GM12891 (cell line): Measurements from ENCODE around the gene DHRS4L2.
"Not testable (repeated sequence)": the region's sequence is repeated elsewhere in the genome, so short reads cannot be mapped to it uniquely, and the experiment has no call there.

Experiments used
- DNase-seq: peaks from one replicate; pipeline ENCODE4 v3.0.0; 2011; ENCODE audit warnings: low spot score; ENCODE audit not compliant: insufficient read length
- FAIRE-seq: peaks from 2 replicates; lab custom pipeline; 2011; peaks lifted over from hg19 to GRCh38; lab: Jason Lieb, UNC
- PAX5 ChIP-seq: IDR thresholded peaks from 2 replicates; pipeline ENCODE4 v1.6.1; 2011; ENCODE audit warnings: low read length, moderate library complexity, mild to moderate bottlenecking; ENCODE audit not compliant: insufficient read depth, severe bottlenecking
- POLR2A ChIP-seq: IDR thresholded peaks from 2 replicates; pipeline ENCODE4 v1.6.1; 2011; ENCODE audit warnings: low read depth, low read length, control low read depth
- POLR2AphosphoS5 ChIP-seq: IDR thresholded peaks from 2 replicates; pipeline ENCODE4 v1.6.1; 2011; ENCODE audit warnings: low read depth, low read length, control low read depth
- POU2F2 ChIP-seq: IDR thresholded peaks from 2 replicates; pipeline ENCODE4 v1.6.1; 2011; ENCODE audit warnings: low read depth, mild to moderate bottlenecking, control low read depth, low read length, moderate library complexity
- SPI1 ChIP-seq: IDR thresholded peaks from 2 replicates; pipeline ENCODE4 v1.6.1; 2011; ENCODE audit warnings: low read depth, low read length, control low read depth
- TAF1 ChIP-seq: IDR thresholded peaks from 2 replicates; pipeline ENCODE4 v1.6.1; 2011; ENCODE audit warnings: low read depth, low read length, control low read depth

Gene DHRS4L2

GRCh38 chr14:23953464-23954278, 35.1 kb upstream of the DHRS4L2 start, which contains the start of gene DHRS4:
DHRS4 (plus strand) TSS chr14:23953770; CDS start chr14:23953789, 19 bp downstream.
- DNase-seq (peak; percentile 64), FAIRE-seq (peak; percentile 76)
- TF ChIP-seq SPI1 (no peak), POLR2AphosphoS5 (peak; percentile 21; the same call in 1 of the 2 replicates), POU2F2 (0 out of 2 replicates have a peak, but pooled peaks have one; percentile 44), PAX5 (no peak), TAF1 (peak; percentile 39; the same call in 1 of the 2 replicates), POLR2A (0 out of 2 replicates have a peak, but pooled peaks have one; percentile 22)

- not testable (repeated sequence) for DNase-seq, FAIRE-seq
These were observed 34.5 kb upstream of the DHRS4L2 start for GRCh38 chr14:23954279-23954614.

DNA sequence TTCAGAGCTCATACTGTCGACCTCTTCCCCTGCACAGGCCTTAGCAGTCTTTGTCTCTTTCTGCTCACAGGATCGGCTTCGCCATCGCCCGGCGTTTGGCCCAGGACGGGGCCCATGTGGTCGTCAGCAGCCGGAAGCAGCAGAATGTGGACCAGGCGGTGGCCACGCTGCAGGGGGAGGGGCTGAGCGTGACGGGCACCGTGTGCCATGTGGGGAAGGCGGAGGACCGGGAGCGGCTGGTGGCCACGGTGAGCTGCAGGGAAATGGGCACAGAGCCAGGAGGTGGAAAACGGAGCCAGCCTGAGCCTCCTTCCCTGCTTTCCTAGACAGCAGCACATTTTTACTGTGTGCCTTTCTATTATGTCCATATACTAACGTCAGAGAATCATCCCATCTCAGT, 33.8 kb upstream of the DHRS4L2 start:
- not testable (repeated sequence) for DNase-seq, FAIRE-seq

DNA sequence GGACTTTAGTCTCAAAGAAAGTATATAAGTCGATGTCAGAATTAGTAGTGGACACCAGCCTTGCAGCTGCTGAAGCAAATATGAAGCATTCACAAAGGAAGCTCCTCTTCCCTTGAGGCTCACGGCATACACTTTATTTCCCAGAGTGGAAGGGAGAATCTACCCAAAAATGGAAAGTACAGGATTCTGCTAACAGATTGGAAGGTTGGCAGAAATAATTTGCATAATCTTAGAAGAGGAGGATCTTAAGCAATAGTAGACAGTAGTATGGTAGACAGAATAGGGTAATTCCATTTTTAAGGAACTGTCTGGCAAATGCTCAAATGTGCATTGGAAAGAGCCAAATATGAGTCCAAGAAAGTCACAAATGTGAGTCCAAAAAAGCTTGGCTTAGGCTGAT, 32.9 kb upstream of the DHRS4L2 start:
- not testable (repeated sequence) for FAIRE-seq

GRCh38 chr14:23957913-23958569, 30.7 kb upstream of the DHRS4L2 start:
- FAIRE-seq, DNase-seq: not testable (repeated sequence)

More for the DNA sequence above, 32.9 kb upstream of the DHRS4L2 start:
- not testable (repeated sequence) for DNase-seq

GRCh38 chr14:23960899-23961298, 27.8 kb upstream of the DHRS4L2 start:
- not testable (repeated sequence) for FAIRE-seq, DNase-seq

DNA sequence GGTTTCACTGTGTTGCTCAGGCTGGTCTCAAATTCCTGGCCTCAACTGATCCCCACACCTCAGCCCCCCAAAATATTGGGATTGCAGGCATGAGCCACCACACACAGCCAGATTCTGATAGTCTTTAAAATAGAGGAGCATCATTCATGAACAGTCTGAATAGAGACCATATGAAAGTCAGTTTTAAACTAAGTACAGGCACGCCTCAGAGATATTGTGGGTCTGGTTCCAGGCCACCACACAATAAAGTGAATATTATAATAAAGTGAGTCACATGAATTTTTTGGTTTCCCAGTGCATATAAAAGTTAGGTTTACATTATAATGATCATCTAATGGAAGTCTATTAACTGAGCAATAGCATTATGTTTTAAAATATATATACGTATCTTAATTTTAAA, 27.0 kb upstream of the DHRS4L2 start:
- FAIRE-seq, DNase-seq: not testable (repeated sequence)

DNA sequence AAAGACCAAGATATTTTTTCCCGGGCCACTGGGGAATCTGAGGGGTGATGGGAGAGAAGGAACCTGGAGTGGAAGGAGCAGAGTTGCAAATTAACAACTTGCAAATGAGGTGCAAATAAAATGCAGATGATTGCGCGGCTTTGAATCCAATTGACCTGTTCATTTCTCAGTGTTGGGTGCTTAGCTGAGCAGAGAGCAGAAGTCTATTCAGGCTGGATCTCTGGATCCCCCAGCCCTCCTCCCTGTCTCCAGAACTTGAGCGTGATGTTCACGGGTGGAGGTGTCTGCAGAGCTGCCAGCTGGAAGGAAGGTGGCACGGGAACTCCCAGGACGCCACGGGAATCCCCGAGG, 19.6 kb upstream of the DHRS4L2 start:
- not testable (repeated sequence) for FAIRE-seq, DNase-seq

- FAIRE-seq: peak; percentile 77
- DNase-seq: not testable (repeated sequence)
These were observed 19.0 kb upstream of the DHRS4L2 start for GRCh38 chr14:23969481-23970282.

GRCh38 chr14:23970283-23970659, 18.5 kb upstream of the DHRS4L2 start:
- DNase-seq: not testable (repeated sequence)

DNA sequence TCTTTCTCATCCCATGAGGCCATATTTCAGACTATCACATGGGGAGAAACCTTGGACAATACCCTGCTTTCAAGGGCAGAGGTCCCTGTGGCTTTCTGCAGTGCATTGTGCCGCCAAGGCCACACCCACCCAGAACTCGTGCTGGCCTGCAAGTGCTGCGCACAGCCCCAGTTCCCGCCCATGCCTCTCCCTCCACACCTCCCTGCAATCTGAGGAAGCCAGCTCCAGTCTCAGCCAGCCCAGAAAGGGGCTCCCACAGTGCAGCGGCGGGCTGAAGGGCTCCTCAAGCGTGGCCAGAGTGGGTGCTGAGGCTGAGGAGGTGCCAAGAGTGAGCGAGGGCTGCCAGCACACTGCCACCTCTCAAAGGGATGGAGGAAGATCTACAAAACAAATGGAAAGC, 15.6 kb upstream of the DHRS4L2 start:
- FAIRE-seq, DNase-seq: not testable (repeated sequence)

More at GRCh38 chr14:23970283-23970659, 18.5 kb upstream of the DHRS4L2 start:
- FAIRE-seq: peak; percentile 43

GRCh38 chr14:23974041-23974440, 14.7 kb upstream of the DHRS4L2 start:
- FAIRE-seq, DNase-seq: not testable (repeated sequence)

GRCh38 chr14:23977208-23977607, 11.5 kb upstream of the DHRS4L2 start:
- not testable (repeated sequence) for DNase-seq
- FAIRE-seq: peak; percentile 28

GRCh38 chr14:23981951-23982813, 6.5 kb upstream of the DHRS4L2 start:
- DNase-seq, FAIRE-seq: not testable (repeated sequence)
